A673 (cell line): Measurements from ENCODE around the gene GABRD. TPM values are rescaled to one million over a fixed set of nuclear protein-coding genes. Genes with fewer than 3 reads are reported as not detected.

ENCODE experiments used
- BruUV-seq: library from RNA; stranded (reverse); fragments of 400-500 nt; replicated peaks from 2 replicates; lab custom pipeline; 2021; lab: Mats Ljungman, UMichigan
- CTCF ChIA-PET: fragments of 300-600 bp; sonication (Branson Sonifier 250); formaldehyde crosslinking; loops from one replicate; lab custom pipeline; 2022; ENCODE audit warnings: antibody characterized with exemption; lab: Charles Lee
- POLR2A ChIA-PET: fragments of 300-600 bp; sonication (Branson Sonifier 250); formaldehyde crosslinking; loops from one replicate; lab custom pipeline; 2022; ENCODE audit warnings: antibody characterized with exemption; ENCODE audit not compliant: low non-redundant PET; lab: Charles Lee
- DNase-seq: peaks from one replicate; pipeline ENCODE4 v3.0.0-alpha.2; 2015; ENCODE audit warnings: low spot score
- H3K27ac ChIP-seq: fragments of 200-600 bp; sonication (generic); 2 replicates; pipeline ENCODE4 v1.5.1; 2016; ENCODE audit warnings: mixed run types, low read depth, mild to moderate bottlenecking, mixed read lengths, antibody characterized with exemption, low read length; ENCODE audit not compliant: poor library complexity, severe bottlenecking
- H3K27me3 ChIP-seq: fragments of 200-600 bp; sonication (generic); replicated peaks from 2 replicates; pipeline ENCODE4 v1.6.1; 2017; ENCODE audit warnings: mixed run types, low read depth, mild to moderate bottlenecking, mixed read lengths, antibody characterized with exemption, low read length; ENCODE audit not compliant: insufficient read depth, poor library complexity
- H3K36me3 ChIP-seq: fragments of 200-600 bp; sonication (generic); 2 replicates; pipeline ENCODE4 v1.6.1; 2016; ENCODE audit warnings: mixed run types, mild to moderate bottlenecking, mixed read lengths, antibody characterized with exemption, low read length; ENCODE audit not compliant: insufficient read depth, poor library complexity, severe bottlenecking
- H3K4me1 ChIP-seq: fragments of 200-600 bp; sonication (generic); 2 replicates; pipeline ENCODE4 v1.6.1; 2017; ENCODE audit warnings: mixed run types, mild to moderate bottlenecking, mixed read lengths, antibody characterized with exemption, low read length; ENCODE audit not compliant: insufficient read depth, poor library complexity, severe bottlenecking
- H3K4me3 ChIP-seq: fragments of 200-600 bp; sonication (generic); 2 replicates; pipeline ENCODE4 v1.5.1; 2016; ENCODE audit warnings: low read depth, mixed run types, mild to moderate bottlenecking, mixed read lengths, low read length; ENCODE audit not compliant: poor library complexity, severe bottlenecking
- H3K9me3 ChIP-seq: fragments of 200-600 bp; sonication (generic); 2 replicates; pipeline ENCODE4 v1.6.1; 2016; ENCODE audit warnings: mixed run types, low read depth, mild to moderate bottlenecking, mixed read lengths, antibody characterized with exemption, low read length; ENCODE audit not compliant: poor library complexity, severe bottlenecking
- EZH2 ChIP-seq: fragments of 200-600 bp; sonication (generic); IDR thresholded peaks from 2 replicates; pipeline ENCODE4 v1.6.1; 2017; ENCODE audit warnings: borderline replicate concordance, low read depth, mild to moderate bottlenecking, mixed read lengths, antibody characterized with exemption, low read length; ENCODE audit not compliant: poor library complexity, severe bottlenecking
- intact Hi-C: fragments of 100-400 bp; cut with micrococcal nuclease; formaldehyde crosslinking; loops from one replicate; pipeline ENCODE4 v1.10.0; 2022; ENCODE audit not compliant: unreplicated experiment
- total RNA-seq: library from RNA; stranded (reverse); gene quantifications from 2 replicates; pipeline ENCODE4 v1.2.3, GENCODE V29; 2021
- TF ChIP-seq, protein P1 (sequence below): fragments of 300-800, 200-600 bp; sonication (generic); conservative IDR thresholded peaks from 2 replicates; pipeline ENCODE4 v1.5.1; 2017; ENCODE audit warnings: low read depth, mild to moderate bottlenecking, antibody characterized with exemption, low read length, moderate library complexity, mixed read lengths

GABRD gene
- total RNA-seq, 1 experiment from 2014 or later = not detected

DNA sequence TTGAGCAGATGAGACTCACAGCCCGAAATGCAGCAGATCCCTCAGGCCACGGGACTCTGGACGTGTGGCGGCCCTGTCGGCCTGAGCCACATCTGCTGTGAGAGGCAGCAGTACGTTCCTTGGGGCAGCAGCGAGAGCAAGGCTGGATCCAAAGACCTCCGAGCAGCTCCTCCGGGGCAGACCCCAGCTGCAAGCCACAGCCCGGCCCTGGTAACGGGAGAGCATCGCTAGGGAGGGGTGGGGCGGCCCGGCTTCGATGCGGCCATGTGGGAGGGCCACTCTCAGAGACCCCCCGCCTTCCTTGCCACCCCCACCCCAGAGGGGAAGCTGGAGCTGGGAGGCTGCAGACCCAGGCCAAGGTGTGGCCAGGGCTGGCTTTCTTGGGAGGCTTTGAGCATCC lies 48.8 kb downstream of the GABRD start:
- no peak for TF ChIP-seq EZH2
- TF ChIP-seq, protein P1, sequence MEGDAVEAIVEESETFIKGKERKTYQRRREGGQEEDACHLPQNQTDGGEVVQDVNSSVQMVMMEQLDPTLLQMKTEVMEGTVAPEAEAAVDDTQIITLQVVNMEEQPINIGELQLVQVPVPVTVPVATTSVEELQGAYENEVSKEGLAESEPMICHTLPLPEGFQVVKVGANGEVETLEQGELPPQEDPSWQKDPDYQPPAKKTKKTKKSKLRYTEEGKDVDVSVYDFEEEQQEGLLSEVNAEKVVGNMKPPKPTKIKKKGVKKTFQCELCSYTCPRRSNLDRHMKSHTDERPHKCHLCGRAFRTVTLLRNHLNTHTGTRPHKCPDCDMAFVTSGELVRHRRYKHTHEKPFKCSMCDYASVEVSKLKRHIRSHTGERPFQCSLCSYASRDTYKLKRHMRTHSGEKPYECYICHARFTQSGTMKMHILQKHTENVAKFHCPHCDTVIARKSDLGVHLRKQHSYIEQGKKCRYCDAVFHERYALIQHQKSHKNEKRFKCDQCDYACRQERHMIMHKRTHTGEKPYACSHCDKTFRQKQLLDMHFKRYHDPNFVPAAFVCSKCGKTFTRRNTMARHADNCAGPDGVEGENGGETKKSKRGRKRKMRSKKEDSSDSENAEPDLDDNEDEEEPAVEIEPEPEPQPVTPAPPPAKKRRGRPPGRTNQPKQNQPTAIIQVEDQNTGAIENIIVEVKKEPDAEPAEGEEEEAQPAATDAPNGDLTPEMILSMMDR = no peak
- no peak overlapping the region for H3K27ac ChIP-seq
- intact Hi-C loops = no loop called here
- no peaks in the 10 kb centered on the region for H3K4me1 ChIP-seq
- DNase-seq = no peak
- BruUV-seq = no TSS peak
- H3K9me3 ChIP-seq = peaks cover 10% of the 10 kb centered on the region
- H3K4me3 ChIP-seq = no peak overlapping the region
- no peaks in the 10 kb centered on the region for H3K36me3 ChIP-seq
- ChIA-PET CTCF (no interaction called here), POLR2A (no interaction called here)
- peaks cover 34% of the 10 kb centered on the region for H3K27me3 ChIP-seq

DNA sequence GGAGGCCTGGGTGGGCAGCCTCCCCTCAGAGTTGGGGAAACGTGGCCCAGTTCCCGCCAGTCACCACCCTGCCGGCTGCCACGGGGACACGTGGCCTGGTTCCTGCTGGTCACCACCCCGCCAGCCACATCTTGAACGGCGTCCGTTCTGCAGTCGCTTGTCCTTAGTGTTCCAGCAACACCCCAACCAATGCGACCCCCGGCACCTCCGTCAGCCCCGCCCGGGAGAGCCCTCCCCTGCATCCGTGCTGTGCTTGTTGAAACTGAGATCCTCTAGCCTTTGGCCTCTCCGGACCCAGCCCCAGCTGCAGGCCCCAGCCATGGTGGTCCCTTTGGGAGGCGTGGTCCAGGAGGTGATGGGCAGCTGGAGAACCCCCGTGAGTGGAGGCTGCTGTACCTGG lies 49.8 kb downstream of the GABRD start:
- no TSS peak for BruUV-seq
- intact Hi-C loops = no loop called here
- H3K9me3 ChIP-seq = peaks cover 10% of the 10 kb centered on the region

DNA sequence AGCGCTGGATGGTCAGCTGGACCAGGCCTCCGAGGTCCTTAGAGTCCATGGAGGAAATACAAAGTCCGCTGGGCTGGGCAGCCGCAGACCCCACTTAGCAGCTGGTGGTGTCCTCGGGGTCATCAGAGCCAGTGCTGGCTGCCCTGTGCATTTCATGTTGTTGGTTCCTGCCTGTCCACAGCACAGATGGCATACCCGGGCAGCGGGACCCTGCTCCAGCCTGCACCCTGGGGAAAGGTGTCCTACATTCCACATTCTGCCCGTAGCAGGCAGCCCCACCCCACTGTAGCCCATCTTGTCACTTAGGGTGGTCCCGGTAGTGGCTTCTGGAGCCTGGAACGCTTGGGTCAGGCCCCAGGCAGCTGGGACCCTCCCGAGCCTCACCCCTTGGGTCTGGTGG lies 50.9 kb downstream of the GABRD start:
- Histone ChIP-seq H3K36me3 (no peaks in the 10 kb centered on the region), H3K27me3 (peaks cover 45% of the 10 kb centered on the region), H3K4me3 (no peak overlapping the region), H3K9me3 (peaks cover 2% of the 10 kb centered on the region), H3K4me1 (no peaks in the 10 kb centered on the region), H3K27ac (no peak overlapping the region)
- no peak for DNase-seq
- intact Hi-C loops = no loop called here
- TF ChIP-seq, protein P1 = no peak
- no peak for TF ChIP-seq EZH2
- ChIA-PET CTCF (no interaction called here), POLR2A (no interaction called here)
- no TSS peak for BruUV-seq

More for the DNA sequence above, 49.8 kb downstream of the GABRD start:
- ChIA-PET POLR2A (no interaction called here), CTCF (no interaction called here)
- no peak overlapping the region for H3K27ac ChIP-seq
- no peaks in the 10 kb centered on the region for H3K4me1 ChIP-seq
- no peaks in the 10 kb centered on the region for H3K36me3 ChIP-seq
- DNase-seq = no peak
- peaks cover 42% of the 10 kb centered on the region for H3K27me3 ChIP-seq
- no peak overlapping the region for H3K4me3 ChIP-seq
- TF ChIP-seq, protein P1 = no peak
- TF ChIP-seq EZH2 = no peak
